Right atrium auricular region (tissue), 2 donors: Measurements from ENCODE around the gene HES3. TPM values are rescaled to one million over a fixed set of nuclear protein-coding genes. Genes with fewer than 3 reads are reported as not detected.

Experiments
- DNase-seq: peaks from one replicate; pipeline ENCODE4 v3.0.0-alpha.2; 2019; ENCODE audit warnings: low spot score
- H3K27ac ChIP-seq, 2 donors: fragments of 200-600 bp; sonication (generic); 1 replicate in 1 of 2; 2 replicates in 1 of 2; pipeline ENCODE4 v1.5.1; 2016 to 2019
- H3K27me3 ChIP-seq, 2 donors: fragments of 200-600 bp; sonication (generic); one replicate each; pipeline versions ENCODE4 v1.5.1 to v1.6.0; 2017 to 2019
- H3K36me3 ChIP-seq: fragments of 200-600 bp; sonication (generic); one replicate; pipeline ENCODE4 v1.5.1; 2016
- H3K4me1 ChIP-seq, 2 donors: fragments of 200-600 bp; sonication (generic); one replicate each; pipeline versions ENCODE4 v1.5.1 to v1.6.0; 2017 to 2019
- H3K4me3 ChIP-seq, 2 donors: fragments of 200-600 bp; sonication (generic); 1 replicate in 1 of 2; 2 replicates in 1 of 2; pipeline ENCODE4 v1.5.1; 2017 to 2019; ENCODE audit warnings: mild to moderate bottlenecking in 1 of 2, moderate library complexity in 1 of 2
- H3K9me3 ChIP-seq, 2 donors: fragments of 200-600 bp; sonication (generic); one replicate each; pipeline ENCODE4 v1.5.1; 2019
- total RNA-seq, 2 donors: library from RNA; depleted of rRNA; stranded (reverse); fragments of >200 nt; gene quantifications; one replicate each; pipeline ENCODE4 v1.1.0, GENCODE V29; 2016
- TF ChIP-seq, protein P1 (sequence below), 2 donors: fragments of 200-600 bp; sonication (generic); IDR thresholded peaks; one replicate each; pipeline ENCODE4 v1.5.1; 2019; ENCODE audit warnings: antibody characterized with exemption in 2 of 2

The HES3 gene
- total RNA-seq, 2 donors from 2014 or later, result not detected

DNA sequence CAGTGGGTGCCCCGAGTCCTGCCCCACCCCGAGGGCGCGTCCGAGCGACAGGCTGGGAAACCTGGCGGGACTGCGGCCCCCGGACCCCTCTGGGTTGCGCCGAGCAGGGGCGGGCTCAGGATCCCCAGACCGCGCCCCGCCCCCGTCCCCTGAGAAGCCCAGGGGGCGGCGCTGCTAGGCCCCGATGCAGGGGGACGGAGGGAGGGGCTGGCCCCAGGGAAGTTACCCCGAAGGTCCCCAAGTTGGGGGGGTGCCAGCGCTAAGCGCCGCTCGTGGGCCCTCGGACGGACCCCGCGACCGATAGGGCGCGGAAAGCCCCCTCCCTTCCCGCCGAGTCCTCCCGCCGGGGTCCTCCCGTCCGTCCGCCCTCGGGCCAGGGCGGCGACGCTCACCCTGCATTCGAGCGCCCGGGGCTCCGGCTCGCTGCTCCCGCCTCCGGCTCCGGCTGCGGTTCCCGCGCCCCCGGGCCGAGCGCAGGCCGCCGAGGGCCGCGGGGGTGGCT, 16.5 kb downstream of the HES3 start:
- Histone ChIP-seq H3K36me3 (no peaks in the 10 kb centered on the region), H3K27ac (peak overlapping the region; percentile 64 to 73), H3K4me3 (peak overlapping the region; percentile 59 to 66), H3K27me3 (no peaks in the 10 kb centered on the region), H3K4me1 (peaks cover 0 to 47% of the 10 kb centered on the region in 2 donors), H3K9me3 (no peaks in the 10 kb centered on the region)
- DNase-seq, result no peak
- TF ChIP-seq, protein P1, sequence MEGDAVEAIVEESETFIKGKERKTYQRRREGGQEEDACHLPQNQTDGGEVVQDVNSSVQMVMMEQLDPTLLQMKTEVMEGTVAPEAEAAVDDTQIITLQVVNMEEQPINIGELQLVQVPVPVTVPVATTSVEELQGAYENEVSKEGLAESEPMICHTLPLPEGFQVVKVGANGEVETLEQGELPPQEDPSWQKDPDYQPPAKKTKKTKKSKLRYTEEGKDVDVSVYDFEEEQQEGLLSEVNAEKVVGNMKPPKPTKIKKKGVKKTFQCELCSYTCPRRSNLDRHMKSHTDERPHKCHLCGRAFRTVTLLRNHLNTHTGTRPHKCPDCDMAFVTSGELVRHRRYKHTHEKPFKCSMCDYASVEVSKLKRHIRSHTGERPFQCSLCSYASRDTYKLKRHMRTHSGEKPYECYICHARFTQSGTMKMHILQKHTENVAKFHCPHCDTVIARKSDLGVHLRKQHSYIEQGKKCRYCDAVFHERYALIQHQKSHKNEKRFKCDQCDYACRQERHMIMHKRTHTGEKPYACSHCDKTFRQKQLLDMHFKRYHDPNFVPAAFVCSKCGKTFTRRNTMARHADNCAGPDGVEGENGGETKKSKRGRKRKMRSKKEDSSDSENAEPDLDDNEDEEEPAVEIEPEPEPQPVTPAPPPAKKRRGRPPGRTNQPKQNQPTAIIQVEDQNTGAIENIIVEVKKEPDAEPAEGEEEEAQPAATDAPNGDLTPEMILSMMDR (IDR thresholded peaks at IDR 0.05), result no peak

DNA sequence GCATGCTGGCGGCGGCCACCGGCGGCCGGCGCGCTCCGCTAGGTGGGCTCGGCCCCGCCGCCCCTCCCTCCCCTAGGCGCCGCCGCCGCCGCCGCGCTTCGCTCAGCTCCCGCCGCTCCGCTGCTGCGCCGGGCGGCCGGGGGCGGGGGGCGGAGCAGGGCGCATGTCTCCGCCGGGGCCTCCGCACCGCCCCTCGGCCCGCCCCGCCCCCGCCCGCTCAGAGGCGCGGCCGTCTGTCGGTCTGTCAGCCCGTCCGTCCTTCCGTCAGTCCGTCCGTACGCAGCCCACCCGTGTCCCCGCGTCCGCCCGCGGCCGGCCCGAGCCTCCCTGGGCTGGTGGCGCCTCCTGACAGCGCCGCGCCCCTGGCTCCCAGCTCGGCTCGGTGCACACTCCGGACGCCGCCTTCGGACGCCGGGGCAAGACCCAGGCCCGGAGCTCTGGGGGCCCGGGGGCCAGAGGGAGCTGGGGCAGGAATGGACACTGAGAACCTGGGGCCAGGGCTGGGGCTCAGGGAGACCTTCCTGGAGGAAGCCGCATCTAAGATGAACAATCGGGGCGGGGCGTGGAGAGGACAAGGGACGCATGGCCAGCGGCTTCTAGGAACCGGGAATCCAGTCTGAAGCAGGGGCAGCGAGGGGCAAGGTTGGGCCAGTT, 17.1 kb downstream of the HES3 start, which contains the start of gene GPR153:
Gene GPR153, minus strand, starts transcription at position 138 of the 654 bp plus-strand sequence. CDS start 6,193 bp downstream, outside the sequence.
- no peaks in the 10 kb centered on the region for H3K36me3 ChIP-seq
- peaks cover 0 to 47% of the 10 kb centered on the region in 2 donors for H3K4me1 ChIP-seq
- peak within 1 kb of the TSS; percentile 70 to 74 for H3K27ac ChIP-seq
- TF ChIP-seq, protein P1 (IDR thresholded peaks at IDR 0.05), result no peak
- H3K9me3 ChIP-seq, result no peaks in the 10 kb centered on the region
- peak within 1 kb of the TSS; percentile 59 to 66 for H3K4me3 ChIP-seq
- no peaks in the 10 kb centered on the region for H3K27me3 ChIP-seq
- no peak for DNase-seq

DNA sequence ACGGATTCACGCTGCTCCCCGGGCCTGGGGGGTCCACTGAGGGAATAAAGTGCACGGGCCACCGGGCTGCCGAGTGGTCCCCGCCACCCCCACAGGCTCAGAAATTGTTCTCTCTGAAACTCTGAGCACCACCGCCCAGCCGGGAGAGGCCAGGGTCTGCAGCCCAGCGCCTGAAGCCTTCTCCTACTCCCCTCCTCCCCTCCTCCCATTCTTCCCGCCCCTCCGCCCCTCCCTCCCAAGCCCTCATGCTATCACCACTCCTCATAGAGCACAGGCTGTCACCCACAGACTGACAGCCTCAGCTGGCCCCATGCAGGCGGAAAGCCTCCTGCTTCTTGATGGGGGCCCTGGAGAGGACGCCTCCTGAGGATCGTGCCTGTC, 17.6 kb downstream of the HES3 start:
- Histone ChIP-seq H3K4me3 (peak overlapping the region; percentile 37 to 62), H3K36me3 (no peaks in the 10 kb centered on the region), H3K27me3 (no peaks in the 10 kb centered on the region), H3K27ac (peak overlapping the region; percentile 70 to 74), H3K9me3 (no peaks in the 10 kb centered on the region), H3K4me1 (peaks cover 0 to 47% of the 10 kb centered on the region in 2 donors)
- no peak for DNase-seq
- TF ChIP-seq, protein P1 (IDR thresholded peaks at IDR 0.05), result no peak

GRCh38 chr1:6262555-6263420, 18.8 kb downstream of the HES3 start:
- Histone ChIP-seq H3K27ac (peak overlapping the region; percentile 35 to 74), H3K4me1 (peaks cover 0 to 47% of the 10 kb centered on the region in 2 donors), H3K27me3 (no peaks in the 10 kb centered on the region), H3K4me3 (no peak overlapping the region), H3K36me3 (no peaks in the 10 kb centered on the region), H3K9me3 (no peaks in the 10 kb centered on the region)
- TF ChIP-seq, protein P1 (IDR thresholded peaks at IDR 0.05), result no peak
- no peak for DNase-seq

DNA sequence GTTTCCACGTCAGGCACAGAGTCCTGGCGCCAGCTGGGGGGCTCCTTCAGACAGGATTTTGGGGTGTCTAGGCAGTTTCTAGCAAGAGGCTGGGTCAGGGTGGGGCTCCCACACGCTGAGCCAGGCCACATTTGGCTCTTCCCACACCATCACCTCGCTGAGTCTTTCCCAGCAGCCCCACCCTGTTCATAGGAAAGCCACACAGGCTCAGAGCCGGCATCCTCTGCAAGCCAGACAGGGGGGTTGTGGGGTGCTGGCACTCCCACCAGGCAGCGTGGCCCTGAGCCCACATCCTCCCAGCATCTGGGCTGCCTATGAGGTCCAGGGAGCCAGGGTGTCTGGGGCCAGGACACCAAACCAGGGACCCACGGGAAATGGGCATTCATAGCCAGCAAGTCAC, 19.7 kb downstream of the HES3 start:
- Histone ChIP-seq H3K27me3 (no peaks in the 10 kb centered on the region), H3K9me3 (no peaks in the 10 kb centered on the region), H3K4me1 (peaks cover 0 to 47% of the 10 kb centered on the region in 2 donors), H3K27ac (peak overlapping the region in 1 of 2 donors; percentile 74), H3K4me3 (no peak overlapping the region), H3K36me3 (no peaks in the 10 kb centered on the region)
- TF ChIP-seq, protein P1 (IDR thresholded peaks at IDR 0.05), result no peak
- DNase-seq, result no peak
